Tibial artery (tissue), 4 donors: Measurements from ENCODE around the gene FLNB.
A peak's percentile ranks its signal among the peaks of the same experiment; 100 is the strongest.

Source experiments
- DNase-seq, 2 donors: peaks; one replicate each; pipeline ENCODE4 v3.0.0-alpha.2; 2019
- H3K27ac ChIP-seq, 2 donors: fragments of 200-600 bp; sonication (generic) in 1 of 2; 1 replicate in 1 of 2; 2 replicates in 1 of 2; pipeline ENCODE4 v1.5.1; 2018 to 2019; ENCODE audit warnings: mild to moderate bottlenecking in 1 of 2
- H3K27me3 ChIP-seq, 2 donors: fragments of 200-600 bp; sonication (generic) in 1 of 2; one replicate each; pipeline versions ENCODE4 v1.5.1 to v1.6.0; 2016 to 2019
- H3K36me3 ChIP-seq, 3 donors: fragments of 200-600 bp; sonication (generic) in 2 of 3; one replicate each; pipeline ENCODE4 v1.5.1; 2016 to 2019; ENCODE audit warnings: mild to moderate bottlenecking in 2 of 3
- H3K4me1 ChIP-seq, 4 donors: fragments of 200-600 bp; sonication (generic) in 2 of 4; 1 replicate in 3 of 4; 2 replicates in 1 of 4; pipeline ENCODE4 v1.5.1; 2016 to 2019
- H3K4me3 ChIP-seq, 2 donors: fragments of 200-600 bp; sonication (generic) in 1 of 2; 1 replicate in 1 of 2; 2 replicates in 1 of 2; pipeline ENCODE4 v1.5.1; 2018 to 2019; ENCODE audit warnings: mild to moderate bottlenecking in 2 of 2
- H3K9me3 ChIP-seq, 3 donors: fragments of 200-600 bp; sonication (generic) in 1 of 3; one replicate each; pipeline ENCODE4 v1.5.1; 2016 to 2019
- intact Hi-C: fragments of 100-400 bp; cut with DNase I; formaldehyde crosslinking; loops from one replicate; pipeline ENCODE4 v1.15.0; 2023; ENCODE audit warnings: low total_unique reads
- TF ChIP-seq, protein P1 (sequence below), 2 experiments: fragments of 200-600 bp in 1 of 2; fragments of 450-650 bp in 1 of 2; IDR thresholded peaks; one replicate each; pipeline ENCODE4 v1.5.1; 2017 to 2019; ENCODE audit warnings: antibody characterized with exemption in 2 of 2, mild to moderate bottlenecking in 1 of 2, moderate library complexity in 1 of 2

FLNB gene

DNA sequence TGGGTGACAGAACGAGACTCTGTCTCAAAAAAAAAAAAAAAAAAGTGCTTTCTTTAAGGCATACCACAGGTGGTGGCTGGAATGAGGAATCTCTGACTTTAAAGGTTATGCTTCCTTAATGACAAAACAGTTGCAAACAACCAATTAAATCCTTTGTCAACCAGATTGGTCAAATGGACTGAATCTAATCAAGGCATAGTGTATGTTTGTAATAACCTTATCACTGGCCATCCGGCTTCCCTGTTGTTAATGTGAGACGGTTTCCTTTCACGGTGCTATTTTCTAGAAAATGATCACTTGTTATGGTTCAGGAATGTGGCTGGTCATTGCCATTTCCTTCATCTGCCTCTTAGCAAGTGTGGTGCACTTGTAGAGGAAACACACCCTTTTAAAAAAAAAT lies 75.9 kb downstream of the FLNB start:
- Histone ChIP-seq H3K27ac (no peak overlapping the region), H3K4me3 (no peak overlapping the region), H3K36me3 (peaks cover 7 to 47% (median 17%) of the 10 kb centered on the region in 3 donors), H3K4me1 (peaks cover 0 to 28% (median 4%) of the 10 kb centered on the region in 4 donors), H3K9me3 (no peaks in the 10 kb centered on the region), H3K27me3 (no peaks in the 10 kb centered on the region)
- TF ChIP-seq, protein P1, sequence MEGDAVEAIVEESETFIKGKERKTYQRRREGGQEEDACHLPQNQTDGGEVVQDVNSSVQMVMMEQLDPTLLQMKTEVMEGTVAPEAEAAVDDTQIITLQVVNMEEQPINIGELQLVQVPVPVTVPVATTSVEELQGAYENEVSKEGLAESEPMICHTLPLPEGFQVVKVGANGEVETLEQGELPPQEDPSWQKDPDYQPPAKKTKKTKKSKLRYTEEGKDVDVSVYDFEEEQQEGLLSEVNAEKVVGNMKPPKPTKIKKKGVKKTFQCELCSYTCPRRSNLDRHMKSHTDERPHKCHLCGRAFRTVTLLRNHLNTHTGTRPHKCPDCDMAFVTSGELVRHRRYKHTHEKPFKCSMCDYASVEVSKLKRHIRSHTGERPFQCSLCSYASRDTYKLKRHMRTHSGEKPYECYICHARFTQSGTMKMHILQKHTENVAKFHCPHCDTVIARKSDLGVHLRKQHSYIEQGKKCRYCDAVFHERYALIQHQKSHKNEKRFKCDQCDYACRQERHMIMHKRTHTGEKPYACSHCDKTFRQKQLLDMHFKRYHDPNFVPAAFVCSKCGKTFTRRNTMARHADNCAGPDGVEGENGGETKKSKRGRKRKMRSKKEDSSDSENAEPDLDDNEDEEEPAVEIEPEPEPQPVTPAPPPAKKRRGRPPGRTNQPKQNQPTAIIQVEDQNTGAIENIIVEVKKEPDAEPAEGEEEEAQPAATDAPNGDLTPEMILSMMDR (IDR thresholded peaks at IDR 0.05), result no peak
- intact Hi-C loops, result no loop called here
- DNase-seq, result no peak

DNA sequence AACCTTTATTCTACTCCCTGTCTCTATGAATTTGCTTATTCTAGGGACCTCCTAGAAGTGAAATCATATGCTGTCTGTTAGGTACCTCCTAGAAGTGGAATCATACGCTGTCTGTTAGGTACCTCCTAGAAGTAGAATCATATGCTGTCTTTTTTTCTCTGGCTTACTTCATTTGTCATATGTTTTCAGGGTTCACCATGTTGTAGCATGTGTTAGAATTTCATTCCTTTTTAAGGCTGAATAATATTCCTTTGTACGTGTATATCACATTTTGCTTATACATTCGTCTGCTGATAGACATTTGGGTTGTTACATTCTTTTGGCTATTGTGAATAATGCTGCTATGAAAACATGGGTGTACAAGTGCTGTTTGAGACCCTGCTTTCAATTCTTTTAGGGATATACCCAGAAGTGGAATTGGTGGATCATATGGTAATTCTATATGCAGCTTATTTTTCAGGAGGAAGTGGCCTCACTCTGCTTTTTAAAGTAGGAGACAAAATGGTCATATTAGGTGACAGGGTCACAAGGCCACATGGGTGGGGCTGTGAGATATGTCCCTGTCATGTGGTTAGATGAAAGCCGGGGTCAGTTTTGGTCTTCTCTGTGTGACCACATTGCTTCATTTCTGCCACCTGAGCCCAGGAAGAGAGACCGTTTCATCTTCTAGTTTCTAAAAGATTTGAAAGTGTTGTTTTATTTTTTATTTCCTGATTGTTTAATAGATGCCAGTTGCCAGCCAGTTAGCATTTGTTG lies 76.7 kb downstream of the FLNB start:
- Histone ChIP-seq H3K9me3 (no peaks in the 10 kb centered on the region), H3K4me3 (no peak overlapping the region), H3K4me1 (peaks cover 0 to 28% (median 4%) of the 10 kb centered on the region in 4 donors), H3K36me3 (peaks cover 7 to 39% (median 9%) of the 10 kb centered on the region in 3 donors), H3K27ac (peak overlapping the region in 1 of 2 donors; percentile 18), H3K27me3 (no peaks in the 10 kb centered on the region)
- intact Hi-C loops, result no loop called here
- no peak for DNase-seq
- TF ChIP-seq, protein P1 (IDR thresholded peaks at IDR 0.05), result no peak

DNA sequence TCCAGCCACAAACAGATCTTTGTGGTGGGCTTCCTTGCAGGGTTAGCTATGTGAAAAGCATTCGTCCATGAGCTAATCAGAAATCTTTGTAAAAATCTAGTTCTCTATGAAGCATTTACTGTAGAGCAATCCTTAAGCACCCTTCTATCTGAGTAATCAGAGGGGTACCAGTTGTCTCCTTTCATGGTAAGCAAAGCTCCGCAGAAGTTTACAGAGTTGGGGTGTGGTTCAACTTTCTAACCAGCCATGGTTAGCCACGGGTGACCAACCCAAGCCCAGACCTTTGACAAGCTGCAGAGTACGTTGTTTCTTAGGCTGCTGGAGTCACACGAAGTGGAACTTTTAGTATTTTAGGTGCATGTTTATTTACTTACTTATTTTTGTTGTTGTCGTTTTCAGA lies 77.4 kb downstream of the FLNB start:
- TF ChIP-seq, protein P1 (IDR thresholded peaks at IDR 0.05), result no peak
- Histone ChIP-seq H3K27ac (peak overlapping the region in 1 of 2 donors; percentile 18), H3K4me1 (peaks cover 0 to 28% (median 4%) of the 10 kb centered on the region in 4 donors), H3K36me3 (peaks cover 6 to 35% (median 7%) of the 10 kb centered on the region in 3 donors), H3K4me3 (no peak overlapping the region), H3K27me3 (no peaks in the 10 kb centered on the region), H3K9me3 (no peaks in the 10 kb centered on the region)
- intact Hi-C loops, result no loop called here
- DNase-seq, result no peak

DNA sequence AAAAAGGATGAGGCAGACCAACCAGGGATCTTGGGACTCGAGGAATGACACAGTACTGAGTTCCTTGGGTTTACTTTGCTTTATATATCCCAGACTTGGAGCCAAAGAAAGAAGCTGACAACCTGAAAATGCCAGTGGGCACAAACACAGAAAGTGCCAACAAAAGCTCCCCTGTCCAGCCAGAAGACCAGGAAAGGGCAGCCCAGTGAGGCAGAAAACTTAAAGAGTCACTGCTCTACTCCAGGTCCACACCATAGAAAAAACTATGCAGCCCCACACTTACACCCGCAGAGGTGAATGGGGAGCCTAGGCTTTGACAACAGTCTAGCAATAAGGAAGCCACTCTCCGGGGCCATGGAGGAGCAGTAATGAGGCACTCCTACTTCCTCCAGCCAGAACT lies 80.3 kb downstream of the FLNB start:
- Histone ChIP-seq H3K4me3 (no peak overlapping the region), H3K27me3 (no peaks in the 10 kb centered on the region), H3K27ac (peak overlapping the region; percentile 23 to 46), H3K36me3 (peaks cover 0 to 18% (median 0%) of the 10 kb centered on the region in 3 donors), H3K4me1 (peaks cover 0 to 14% (median 4%) of the 10 kb centered on the region in 4 donors), H3K9me3 (no peaks in the 10 kb centered on the region)
- TF ChIP-seq, protein P1 (IDR thresholded peaks at IDR 0.05), result no peak
- intact Hi-C loops, result no loop called here
- DNase-seq, result no peak

DNA sequence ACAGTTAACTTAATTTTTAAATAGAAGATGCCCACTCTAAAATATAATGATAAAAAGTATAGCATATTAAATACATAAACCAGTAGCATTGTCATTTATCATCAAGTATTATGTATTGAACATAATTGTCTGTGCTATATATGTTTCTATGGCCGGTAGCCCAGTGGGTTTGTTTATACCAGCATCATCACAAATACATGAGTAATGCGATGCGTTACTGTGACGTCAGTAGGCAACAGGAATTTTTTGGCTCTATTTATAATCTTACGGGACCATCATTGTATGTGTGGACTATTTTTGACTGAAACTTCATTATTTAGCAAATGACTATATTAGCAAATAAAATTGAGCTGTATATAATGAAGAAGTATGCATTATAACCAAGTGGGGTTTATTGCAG lies 82.1 kb downstream of the FLNB start:
- Histone ChIP-seq H3K27me3 (no peaks in the 10 kb centered on the region), H3K4me3 (no peak overlapping the region), H3K27ac (no peak overlapping the region), H3K4me1 (peaks cover 0 to 22% (median 10%) of the 10 kb centered on the region in 4 donors), H3K36me3 (peaks cover 0 to 19% (median 0%) of the 10 kb centered on the region in 3 donors), H3K9me3 (no peaks in the 10 kb centered on the region)
- no peak for DNase-seq
- intact Hi-C loops, result no loop called here
- TF ChIP-seq, protein P1 (IDR thresholded peaks at IDR 0.05), result no peak
